HT-29 (cell line): ENCODE data around the gene CEP104. TPM values are rescaled to one million over a fixed set of nuclear protein-coding genes. Genes with fewer than 3 reads are reported as not detected.
"Not testable (repeated sequence)": the region's sequence is repeated elsewhere in the genome, so short reads cannot be mapped to it uniquely, and the experiment has no call there.

Experiments used
- DNase-seq: peaks from one replicate; pipeline ENCODE4 v3.0.0-alpha.2; 2015; ENCODE audit warnings: low spot score
- total RNA-seq: library from RNA; depleted of rRNA; stranded (reverse); fragments of >200 nt; shearing (Covaris generic); gene quantifications from 2 replicates; pipeline ENCODE4 v1.2.3, GENCODE V29; 2014

Gene CEP104
- total RNA-seq, 1 experiment from 2014 or later = 22.7 TPM

DNA sequence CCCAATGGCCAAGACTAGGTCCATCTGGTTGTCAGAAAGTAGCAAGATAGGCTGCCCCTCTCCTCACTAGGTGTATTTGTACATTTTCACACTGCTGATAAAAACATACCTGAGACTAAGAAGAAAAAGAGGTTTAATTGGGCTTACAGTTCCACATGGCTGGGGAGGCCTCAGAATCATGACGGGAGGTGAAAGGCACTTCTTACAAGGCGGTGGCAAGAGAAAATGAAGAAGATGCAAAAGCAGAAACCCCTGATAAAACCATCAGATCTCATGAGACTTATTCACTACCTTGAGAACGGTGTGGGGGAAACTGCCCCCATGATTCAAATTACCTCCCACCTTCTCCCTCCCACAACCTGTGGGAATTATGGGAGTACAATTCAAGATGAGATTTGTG is 56.2 kb downstream of the CEP104 start:
- not testable (repeated sequence) for DNase-seq

DNA sequence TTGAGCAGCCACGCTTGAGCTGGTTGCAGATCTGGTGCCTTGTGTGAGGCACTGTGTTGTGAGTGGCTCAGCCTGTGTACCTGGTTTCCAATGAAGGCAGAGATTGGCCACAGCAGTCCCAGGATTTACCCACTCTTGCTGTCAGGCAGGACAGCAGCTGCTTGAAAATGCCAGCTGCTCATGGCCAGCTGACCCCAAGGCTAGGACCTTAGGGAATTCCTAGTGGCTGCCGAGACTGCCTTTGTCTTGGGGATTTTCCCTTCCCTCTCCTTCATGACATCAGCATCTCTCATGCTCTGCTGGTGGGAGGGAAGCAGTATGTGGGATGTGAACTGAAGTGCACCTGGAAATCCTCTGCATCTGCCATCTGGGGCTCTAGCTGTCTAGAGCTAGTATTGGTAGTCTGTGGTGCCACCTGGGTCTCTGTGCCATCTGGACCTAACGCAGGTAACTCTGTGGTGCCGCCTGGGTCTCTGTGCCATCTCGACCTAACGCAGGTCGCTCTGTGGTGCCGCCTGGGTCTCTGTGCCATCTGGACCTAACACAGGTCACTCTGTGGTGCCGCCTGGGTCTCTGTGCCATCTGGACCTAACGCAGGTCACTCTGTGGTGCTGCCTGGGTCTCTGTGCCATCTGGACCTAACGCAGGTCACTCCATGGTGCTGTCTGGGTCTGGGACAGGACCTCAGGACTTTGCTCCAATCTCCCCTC is 56.9 kb downstream of the CEP104 start:
- DNase-seq = no peak

DNA sequence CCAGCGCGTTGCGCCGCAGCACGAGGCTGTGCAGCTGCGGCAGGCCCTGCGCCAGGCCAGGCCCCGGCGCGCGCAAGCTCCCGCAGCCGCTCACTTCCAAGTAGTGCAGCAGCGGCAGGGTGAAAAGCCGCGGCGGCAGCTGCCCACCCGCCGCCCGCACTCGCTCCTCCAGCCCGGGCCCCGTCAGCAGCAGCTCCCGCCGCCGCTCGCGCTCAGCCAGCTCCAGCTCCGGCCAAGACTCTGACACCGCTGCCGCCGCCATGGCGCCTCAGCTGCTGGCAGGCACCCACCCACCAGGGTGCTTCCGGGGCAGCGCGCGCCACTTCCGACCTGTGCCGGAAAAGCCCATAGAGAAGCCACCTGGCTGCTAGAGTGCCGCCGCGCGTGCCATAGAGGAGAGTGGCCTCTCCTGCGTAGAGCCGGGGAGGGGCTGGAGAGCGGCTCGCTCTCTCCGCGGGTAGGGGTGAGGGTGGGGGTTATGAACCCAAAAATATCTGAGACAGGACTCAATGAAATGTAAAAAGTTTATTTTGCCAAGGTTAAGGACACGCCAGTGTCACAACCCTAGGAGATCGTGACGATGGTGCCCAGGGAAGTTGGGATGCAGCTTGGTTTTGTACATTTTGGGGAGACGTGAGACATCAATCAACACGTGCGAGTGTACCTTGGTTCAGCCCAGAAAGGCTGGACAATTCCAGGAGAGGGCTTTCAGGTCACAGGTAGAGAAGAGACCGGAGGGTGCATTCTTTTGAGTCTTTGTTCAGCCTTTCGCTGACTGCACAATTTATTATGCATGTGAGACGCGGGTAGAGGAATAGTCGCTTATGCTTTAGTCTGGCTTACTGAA is 60.6 kb downstream of the CEP104 start, which contains the start of gene LRRC47:
Gene LRRC47, minus strand, starts transcription at position 284 of the 847 bp plus-strand sequence. Its CDS starts 22 bp downstream, at position 262.
- DNase-seq = peak; percentile 91

DNA sequence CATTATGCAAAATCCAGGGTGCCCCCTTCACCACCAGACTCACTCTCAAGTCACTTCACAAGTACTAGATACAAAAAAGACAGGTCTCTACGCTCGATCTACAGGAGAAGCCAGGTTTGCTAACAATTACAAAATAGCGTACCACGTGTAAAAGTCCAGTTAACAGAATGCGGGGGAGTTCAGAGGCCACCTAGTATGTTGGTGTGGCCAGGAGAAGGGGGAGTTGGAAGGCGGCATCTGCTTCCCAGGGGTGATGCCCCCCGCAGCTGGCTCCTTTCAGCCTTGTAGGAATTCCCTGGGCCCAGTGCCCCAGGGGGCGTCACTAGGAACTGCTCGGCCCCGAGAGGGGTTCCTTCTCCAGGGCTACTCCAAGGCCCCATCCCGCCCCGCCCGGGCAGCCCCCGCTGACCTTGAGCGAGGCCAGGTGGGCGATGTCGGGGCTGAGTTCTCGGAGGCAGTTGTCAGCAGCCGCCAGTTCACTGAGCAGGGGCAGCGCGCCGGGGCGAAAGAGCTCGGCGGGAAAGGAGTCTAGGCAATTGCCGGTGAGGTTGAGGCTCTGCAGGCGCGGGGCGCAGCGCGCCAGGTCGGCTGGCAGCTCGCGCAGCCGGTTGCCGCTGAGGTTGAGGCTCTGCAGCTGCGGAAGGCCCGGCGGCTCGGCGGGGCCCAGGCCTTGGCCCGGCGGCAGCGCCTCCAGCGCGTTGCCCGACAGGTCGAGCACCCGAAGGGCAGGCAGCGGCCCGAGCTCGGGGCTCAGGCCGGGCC is 61.4 kb downstream of the CEP104 start:
- DNase-seq = no peak

DNA sequence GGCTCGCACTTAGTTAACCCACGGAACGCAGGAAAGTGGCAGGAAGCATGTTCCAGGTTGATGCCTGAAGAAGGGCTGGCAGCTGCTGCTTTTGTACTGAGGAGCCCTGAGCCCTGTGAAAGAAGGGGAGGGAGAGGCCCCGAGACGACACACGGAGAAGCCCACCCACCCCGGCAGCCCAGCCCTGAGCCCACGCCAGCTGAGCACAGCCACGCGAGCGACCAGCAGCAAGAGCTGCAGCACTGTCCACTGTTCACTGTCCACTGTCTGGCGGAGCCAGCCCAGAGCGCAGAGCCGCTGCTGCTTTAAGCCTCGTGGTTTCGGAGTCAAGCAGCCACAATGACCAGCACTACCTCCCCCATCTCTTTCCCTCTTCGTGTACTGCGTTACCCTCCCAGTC is 66.1 kb downstream of the CEP104 start:
- no peak for DNase-seq

DNA sequence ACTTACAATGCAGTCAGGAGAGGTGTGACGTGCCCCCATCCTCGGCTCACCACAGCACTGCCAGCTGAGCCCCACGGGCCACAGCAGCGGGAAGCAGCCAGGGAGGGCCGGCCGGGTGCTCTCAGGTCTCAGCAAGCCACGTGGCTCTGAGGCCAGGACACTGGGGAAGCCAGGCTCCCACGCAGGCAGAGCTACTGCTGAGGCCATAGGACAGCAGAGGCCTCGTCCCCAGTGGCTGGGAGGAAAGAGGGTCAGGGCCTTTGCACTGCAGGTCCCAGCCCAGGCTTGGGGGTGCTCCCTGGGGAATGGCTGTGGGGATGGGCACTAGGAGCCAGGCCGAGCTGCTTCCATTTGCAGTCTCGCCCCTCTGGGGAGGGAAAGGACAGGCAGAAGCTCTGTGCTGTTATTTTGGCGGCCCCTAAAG is 66.5 kb downstream of the CEP104 start:
- DNase-seq = no peak

DNA sequence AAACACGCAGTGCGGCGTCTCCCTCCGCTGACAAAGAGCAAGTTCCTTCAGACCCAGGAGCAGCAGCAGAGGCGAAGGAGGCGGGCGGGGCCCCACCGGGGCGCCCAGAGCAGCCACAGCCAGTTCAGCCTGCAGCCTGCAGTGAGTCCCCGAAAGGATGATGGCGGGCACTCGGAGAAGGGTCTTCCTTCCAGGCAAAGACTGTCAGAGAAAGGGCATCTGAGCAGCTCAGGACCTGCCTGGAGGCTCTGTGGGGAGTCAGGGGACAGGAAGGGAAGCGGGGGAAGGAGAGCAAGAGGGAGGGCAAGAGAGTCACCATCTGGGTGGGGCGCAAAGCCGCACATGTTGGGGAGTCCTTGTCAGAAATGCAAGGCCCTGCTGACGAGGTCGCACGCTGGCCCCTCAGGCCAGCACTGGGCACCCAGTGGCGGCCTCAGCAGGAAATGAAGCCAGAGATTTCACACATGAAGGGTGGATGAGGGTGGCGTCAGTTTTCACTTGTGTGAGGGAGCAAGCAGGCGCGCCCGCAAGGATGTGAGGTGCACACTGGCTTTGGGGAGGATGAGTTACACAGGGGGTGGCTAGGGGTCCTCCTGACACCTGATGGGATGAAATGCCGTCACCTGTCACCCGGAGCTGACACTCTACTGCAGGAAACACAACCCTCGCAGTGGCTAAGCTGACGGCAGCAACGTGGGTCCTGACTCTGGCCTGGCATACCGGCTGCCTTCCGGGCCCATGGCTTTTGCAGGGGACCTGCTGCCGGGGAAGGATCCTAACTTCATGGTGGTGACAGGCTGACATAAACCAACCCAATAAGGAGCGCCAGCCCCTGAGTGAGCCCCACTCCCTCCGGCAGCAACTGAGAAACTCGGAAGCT is 67.3 kb downstream of the CEP104 start:
- no peak for DNase-seq

DNA sequence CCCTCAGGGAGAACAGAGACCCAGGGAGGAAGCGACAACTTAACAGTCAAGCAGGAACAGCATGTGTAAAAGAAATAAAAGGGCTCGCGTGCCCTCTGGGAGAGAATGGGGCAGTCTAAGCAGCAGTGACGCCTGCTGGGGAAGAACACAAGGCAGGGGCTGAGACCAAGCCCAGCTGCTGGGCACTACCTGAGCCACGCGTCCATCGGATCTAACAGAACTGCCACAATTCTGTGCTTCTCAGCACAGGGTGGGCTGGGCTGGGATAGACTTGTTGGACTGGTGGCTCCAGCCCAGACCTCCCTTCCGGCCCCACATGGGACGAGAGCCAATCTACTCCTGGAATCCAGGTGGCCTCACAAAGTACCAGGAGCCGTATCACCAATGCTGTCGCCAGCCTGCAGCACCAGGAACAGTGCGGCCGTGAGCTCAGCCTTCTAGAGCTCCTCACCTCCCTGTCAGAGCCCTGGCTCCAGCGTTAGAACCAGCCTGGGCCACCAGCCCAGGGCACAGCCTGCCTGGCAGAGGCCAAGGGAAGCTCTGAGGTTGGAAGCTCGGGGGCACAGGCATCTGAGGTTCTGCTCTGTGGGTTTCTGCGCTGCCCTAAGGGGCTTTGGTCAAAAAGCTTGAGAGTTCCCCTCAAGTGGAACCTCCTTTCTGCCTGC is 68.1 kb downstream of the CEP104 start:
- no peak for DNase-seq

DNA sequence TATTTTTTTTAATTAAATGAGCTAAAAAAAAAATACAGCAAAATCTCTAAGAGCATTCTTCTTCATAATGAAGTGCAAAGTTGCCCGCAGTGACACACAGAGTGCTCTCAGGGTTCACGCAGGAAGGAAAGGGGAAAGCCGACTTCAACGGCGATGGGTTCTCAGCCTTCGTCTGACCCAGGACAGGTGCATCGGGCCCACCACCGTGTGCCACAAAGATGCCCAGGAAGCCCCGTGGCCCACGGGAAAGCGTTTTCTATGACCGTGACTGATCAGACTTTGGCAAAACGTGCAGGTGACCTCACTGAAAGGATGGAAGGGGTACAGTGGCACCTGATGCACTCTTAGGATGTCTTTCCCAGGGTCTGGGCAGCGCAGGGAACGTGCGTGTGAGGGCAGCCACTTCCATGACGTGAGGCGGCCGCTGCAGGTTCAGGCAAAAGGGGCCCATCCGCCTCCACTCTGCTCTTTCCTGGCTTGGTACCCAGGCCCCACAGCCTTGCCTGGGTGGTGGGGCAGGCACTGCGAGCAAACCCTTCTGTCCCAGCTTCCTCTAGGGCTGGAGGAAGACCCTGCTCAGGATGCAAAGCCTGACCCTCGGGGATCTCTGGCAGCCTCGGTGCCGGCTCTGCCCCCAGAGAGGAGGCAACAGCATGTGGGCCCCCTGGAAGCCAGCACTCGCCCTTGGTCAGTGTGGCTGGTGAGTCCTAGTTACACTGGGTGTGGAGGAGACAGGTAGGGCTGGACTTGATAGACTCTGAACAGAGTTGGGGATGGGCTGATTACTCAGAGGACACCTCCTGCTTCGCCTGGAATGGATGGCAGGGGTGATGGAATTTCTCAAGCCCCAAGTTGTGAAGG is 69.0 kb downstream of the CEP104 start:
- no peak for DNase-seq

DNA sequence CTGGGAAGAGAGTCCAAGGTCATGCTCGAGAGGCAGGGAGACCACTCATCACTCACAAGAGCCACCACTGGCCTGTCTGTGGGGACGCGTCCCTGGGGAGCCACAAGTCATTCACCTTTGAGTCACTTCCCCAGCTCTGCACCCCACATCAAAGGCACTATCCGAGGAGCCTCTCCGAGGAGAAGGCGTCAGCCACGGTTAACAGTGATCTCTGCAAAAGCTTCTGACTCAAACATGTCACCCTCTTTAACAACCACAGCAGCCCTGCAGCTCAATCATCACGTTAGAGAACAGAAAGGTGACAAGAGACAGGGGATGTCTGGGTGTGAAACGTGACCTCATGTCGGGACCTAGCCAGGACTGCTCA is 69.7 kb downstream of the CEP104 start:
- DNase-seq = no peak

DNA sequence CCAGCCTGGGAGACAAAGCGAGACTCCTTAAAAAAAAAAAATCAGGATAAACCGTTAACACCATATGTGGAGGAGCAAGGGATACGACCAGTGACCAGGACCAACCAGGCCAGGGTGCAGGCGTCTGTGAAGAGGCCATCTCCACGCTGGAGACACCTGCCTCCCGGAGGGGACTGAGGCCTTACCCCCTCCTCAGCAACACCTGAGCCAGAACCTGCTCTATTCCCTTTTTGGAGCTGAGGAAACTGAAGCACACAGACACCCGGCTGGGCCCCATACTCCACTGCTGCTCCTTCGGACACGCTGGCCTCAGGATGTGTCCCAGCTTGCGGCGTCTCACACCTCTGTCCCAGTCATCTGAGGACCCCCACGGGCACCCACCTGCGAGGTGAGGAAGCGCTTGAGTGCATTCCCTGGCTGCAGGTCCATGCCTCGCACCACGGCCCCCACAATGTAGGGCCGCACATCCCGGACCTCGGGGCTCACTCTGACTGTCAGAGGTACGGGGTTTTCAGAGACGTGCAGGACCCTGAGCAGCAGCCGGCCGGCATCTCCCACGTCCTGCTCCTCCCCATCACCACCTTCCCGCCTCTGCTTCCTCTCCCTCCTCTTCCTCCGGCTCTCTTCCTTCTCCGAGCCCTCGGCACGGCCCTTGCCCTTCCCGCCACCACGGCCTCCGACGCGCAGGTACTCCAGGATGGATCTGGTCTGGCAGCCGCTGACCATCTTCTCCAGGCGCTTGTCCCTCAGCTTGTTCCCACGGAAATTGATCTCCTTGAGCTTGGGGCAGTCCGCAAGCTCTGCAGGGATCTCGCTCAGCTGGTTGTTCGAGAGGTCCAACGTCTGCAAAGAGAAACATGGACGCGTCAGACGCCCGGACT is 70.3 kb downstream of the CEP104 start:
- no peak for DNase-seq

DNA sequence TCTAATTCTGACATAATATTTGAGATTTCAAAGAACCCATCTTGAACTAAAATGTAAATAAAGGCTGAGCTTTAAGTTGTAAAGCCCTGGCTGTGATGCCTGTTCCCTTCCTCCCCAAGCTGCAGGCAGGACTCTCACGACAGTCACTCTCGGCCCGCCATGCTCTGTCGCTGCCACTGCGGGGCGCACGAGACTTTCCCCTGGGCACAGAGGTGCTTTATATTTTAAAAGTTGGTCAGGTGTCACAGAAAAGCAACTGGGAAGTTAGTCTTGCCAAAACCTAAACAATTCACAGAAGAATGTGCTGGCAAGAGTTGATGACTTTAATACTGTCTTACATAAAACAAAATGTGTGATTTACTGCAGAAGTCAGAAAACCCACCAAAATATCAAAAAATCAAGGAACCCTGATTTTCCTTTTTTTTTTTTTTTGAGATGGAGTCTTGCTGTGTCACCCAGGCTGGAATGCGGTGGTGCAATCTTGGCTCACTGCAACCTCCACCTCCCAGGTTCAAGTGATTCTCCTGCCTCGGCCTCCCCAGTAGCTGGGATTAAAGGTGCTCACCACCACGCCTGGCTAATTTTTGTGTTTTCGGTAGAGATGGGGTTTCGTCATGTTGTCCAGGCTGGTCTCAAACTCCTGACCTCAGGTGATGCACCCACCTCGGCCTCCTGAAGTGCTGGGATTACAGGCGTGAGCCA is 71.4 kb downstream of the CEP104 start:
- peak; percentile 64 for DNase-seq

DNA sequence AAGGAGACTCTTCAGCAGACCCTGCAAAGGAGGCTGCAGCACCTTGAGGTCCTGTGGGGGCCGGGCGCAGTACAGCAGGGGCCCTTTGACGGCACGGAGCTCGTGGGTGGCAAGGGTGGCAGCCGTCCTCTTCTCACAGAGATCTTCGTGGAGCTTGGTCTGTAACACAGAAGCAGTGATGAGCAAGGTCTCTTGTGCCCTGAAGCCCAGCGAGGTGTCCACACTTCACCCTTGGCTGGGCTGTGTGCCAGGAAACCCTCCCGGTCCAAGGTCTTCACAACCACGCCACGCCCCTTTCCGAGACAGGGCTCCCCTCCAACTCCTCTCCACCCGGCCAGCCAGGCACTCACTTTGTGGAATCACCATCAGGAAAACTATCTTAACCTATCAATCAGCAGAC is 72.0 kb downstream of the CEP104 start:
- peak; percentile 42 for DNase-seq

DNA sequence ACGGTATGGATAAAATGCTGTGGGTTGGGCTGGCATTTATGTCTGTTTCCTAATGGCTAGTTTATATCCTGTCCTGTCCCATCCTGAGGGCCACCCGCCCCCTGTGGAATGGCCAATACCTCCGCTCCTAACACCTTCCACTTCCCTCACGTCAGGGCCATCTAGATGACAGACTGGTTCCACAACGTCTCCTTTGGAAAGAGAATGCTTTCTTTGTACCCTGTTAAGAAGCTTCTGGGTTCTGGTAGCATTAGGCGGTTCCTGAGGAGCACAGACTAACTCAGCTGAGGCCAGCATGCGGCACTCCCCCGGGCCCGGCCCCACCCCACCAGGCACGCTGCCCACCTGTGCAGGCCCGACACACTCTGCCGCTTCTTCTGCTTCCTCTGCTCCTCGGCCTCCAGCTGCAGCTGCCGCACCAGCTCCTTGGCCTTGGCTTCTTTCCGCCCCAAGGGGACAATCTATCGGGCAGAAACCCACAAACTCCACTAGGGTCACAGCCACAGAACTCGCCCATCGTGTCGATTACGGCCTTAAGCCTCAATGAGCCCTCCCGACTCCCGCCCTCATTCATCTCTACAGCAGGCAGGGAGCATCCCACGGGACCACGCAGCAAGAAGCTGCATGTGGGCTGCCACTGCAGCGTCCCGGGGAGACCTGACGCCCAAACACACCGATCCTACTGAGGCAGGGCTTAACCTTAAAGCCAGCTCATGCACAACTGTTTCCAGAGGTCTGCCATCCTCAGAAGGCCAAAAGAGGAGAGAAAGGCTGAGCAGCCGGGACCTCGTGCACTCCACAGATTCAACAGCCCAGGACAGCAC is 73.1 kb downstream of the CEP104 start:
- no peak for DNase-seq

DNA sequence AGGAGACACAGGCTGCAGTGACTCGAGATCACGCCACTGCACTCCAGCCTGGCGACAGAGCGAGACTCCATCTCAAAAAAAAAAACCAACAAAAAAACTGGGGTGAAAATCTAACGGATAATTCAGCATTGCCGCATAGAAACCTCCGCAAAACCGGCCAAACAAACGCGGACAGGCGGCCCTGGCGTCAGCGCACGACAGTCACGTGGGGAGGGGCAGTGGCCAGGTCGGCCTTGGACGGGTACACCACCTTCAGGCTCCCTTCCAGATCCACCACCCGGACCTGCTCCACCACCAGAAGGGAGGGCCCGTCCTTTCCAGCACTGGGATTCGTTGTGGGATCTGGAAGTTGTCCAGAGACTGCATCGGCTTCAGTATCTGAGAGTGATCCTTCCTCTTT is 76.1 kb downstream of the CEP104 start:
- DNase-seq = no peak

DNA sequence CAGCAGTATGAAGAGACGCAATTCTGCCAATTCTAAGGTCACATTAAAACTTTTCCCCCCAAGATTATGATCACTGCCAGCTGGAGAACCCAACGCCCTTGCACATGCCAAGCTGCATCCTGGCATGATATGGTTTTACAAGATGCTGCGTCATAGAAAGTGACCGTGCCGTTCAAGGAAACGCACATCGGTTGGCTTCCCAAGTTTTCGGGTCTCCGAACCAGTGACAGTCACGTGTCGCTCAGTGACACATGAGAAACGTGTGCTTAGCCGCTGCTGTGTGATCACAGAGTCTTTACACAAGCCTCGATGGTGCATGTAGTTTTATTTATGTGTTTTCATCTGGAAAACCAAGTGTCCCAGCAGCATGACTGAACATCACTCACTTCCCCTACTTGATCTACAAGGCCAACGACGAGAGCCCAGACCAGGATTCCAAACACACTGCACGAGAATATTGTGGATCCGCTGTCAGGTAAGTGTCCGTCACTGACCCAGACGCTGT is 77.0 kb downstream of the CEP104 start:
- DNase-seq = no peak
